Left ventricle myocardium inferior (tissue), 1 donor: ENCODE results near the gene EEA1. TPM values are rescaled to one million over a fixed set of nuclear protein-coding genes. Genes with fewer than 3 reads are reported as not detected.
"Not testable (repeated sequence)": the region's sequence is repeated elsewhere in the genome, so short reads cannot be mapped to it uniquely, and the experiment has no call there.

Experiments
- DNase-seq: peaks from one replicate; pipeline ENCODE4 v3.0.0-alpha.2; 2020
- H3K27ac ChIP-seq: fragments of 200-600 bp; replicated peaks from 2 replicates; pipeline ENCODE4 v1.8.0; 2021
- H3K27me3 ChIP-seq: fragments of 200-600 bp; 2 replicates; pipeline ENCODE4 v1.8.0; 2021; ENCODE audit warnings: low read depth
- H3K36me3 ChIP-seq: fragments of 200-600 bp; 2 replicates; pipeline ENCODE4 v1.8.0; 2021
- H3K4me1 ChIP-seq: fragments of 200-600 bp; 2 replicates; pipeline ENCODE4 v1.8.0; 2021
- H3K4me3 ChIP-seq: fragments of 200-600 bp; 2 replicates; pipeline ENCODE4 v1.8.0; 2021; ENCODE audit warnings: mild to moderate bottlenecking, moderate library complexity
- H3K9me3 ChIP-seq: fragments of 200-600 bp; replicated peaks from 2 replicates; pipeline ENCODE4 v1.8.0; 2021
- CTCF ChIP-seq: fragments of 200-600 bp; IDR thresholded peaks from 2 replicates; pipeline ENCODE4 v1.8.0; 2021; ENCODE audit warnings: antibody characterized with exemption, mild to moderate bottlenecking, borderline replicate concordance
- intact Hi-C: fragments of 100-400 bp; cut with micrococcal nuclease; formaldehyde crosslinking; loops from one replicate; pipeline ENCODE4 v1.11.0; 2022
- total RNA-seq: library from RNA; stranded (reverse); fragmentation: NEBNext Ultra II Directional; extraction: Animal tissue kit (Norgen Biotek cat#: 25700); gene quantifications from one replicate; pipeline ENCODE4 v1.2.1, GENCODE V29; 2021
- donor health status: DM: no; HTN: yes; CAD: no; lungs with severe emphysema.

EEA1 gene
- total RNA-seq, 1 donor from 2014 or later: 23.9 TPM

- H3K4me1 ChIP-seq: peaks cover 4% of the 10 kb centered on the region
- H3K4me3 ChIP-seq: no peak overlapping the region
- peaks cover 28% of the 10 kb centered on the region for H3K9me3 ChIP-seq
These were observed 134.3 kb downstream of the EEA1 start for GRCh38 chr12:92794814-92795213.

GRCh38 chr12:92794356-92794755 is 134.7 kb downstream of the EEA1 start:
- Histone ChIP-seq H3K36me3 (peaks cover 55% of the 10 kb centered on the region), H3K9me3 (peaks cover 28% of the 10 kb centered on the region)
- H3K27ac ChIP-seq, H3K4me1 ChIP-seq, H3K4me3 ChIP-seq, H3K27me3 ChIP-seq, DNase-seq, intact Hi-C loops: not testable (repeated sequence)

More at GRCh38 chr12:92794814-92795213, 134.3 kb downstream of the EEA1 start:
- no peak for TF ChIP-seq CTCF
- Histone ChIP-seq H3K27ac (no peak overlapping the region), H3K36me3 (peaks cover 54% of the 10 kb centered on the region), H3K27me3 (no peaks in the 10 kb centered on the region)
- no peak for DNase-seq
- intact Hi-C loops: no loop called here

- no peak for DNase-seq
- H3K4me1 ChIP-seq: peaks cover 25% of the 10 kb centered on the region
- H3K4me3 ChIP-seq: no peak overlapping the region
- peaks cover 22% of the 10 kb centered on the region for H3K36me3 ChIP-seq
- H3K9me3 ChIP-seq: peaks cover 10% of the 10 kb centered on the region
- TF ChIP-seq CTCF: no peak
- intact Hi-C loops: loop anchor here (10.0 kb wide), 1 partner anchor 639 kb away; no protein-coding TSS in a partner anchor
- H3K27ac ChIP-seq: no peak overlapping the region
- no peaks in the 10 kb centered on the region for H3K27me3 ChIP-seq
These were observed 143.1 kb downstream of the EEA1 start for GRCh38 chr12:92786045-92786444.

- H3K27me3 ChIP-seq: no peaks in the 10 kb centered on the region
These were observed 143.5 kb downstream of the EEA1 start for GRCh38 chr12:92785563-92785950.

GRCh38 chr12:92784797-92785562 is 144.1 kb downstream of the EEA1 start:
- no peak overlapping the region for H3K27ac ChIP-seq
- no peaks in the 10 kb centered on the region for H3K27me3 ChIP-seq
- intact Hi-C loops: loop anchor here (10.0 kb wide), 1 partner anchor 640 kb away; no protein-coding TSS in a partner anchor
- no peak overlapping the region for H3K4me3 ChIP-seq
- H3K36me3 ChIP-seq: peaks cover 18% of the 10 kb centered on the region
- H3K9me3 ChIP-seq: no peaks in the 10 kb centered on the region
- DNase-seq: no peak
- peaks cover 25% of the 10 kb centered on the region for H3K4me1 ChIP-seq
- TF ChIP-seq CTCF: peak; percentile 72

More at GRCh38 chr12:92785563-92785950, 143.5 kb downstream of the EEA1 start:
- no peak overlapping the region for H3K27ac ChIP-seq
- peaks cover 25% of the 10 kb centered on the region for H3K4me1 ChIP-seq
- H3K9me3 ChIP-seq: peaks cover 5% of the 10 kb centered on the region
- no peak for TF ChIP-seq CTCF
- DNase-seq: no peak
- H3K4me3 ChIP-seq: no peak overlapping the region
- intact Hi-C loops: loop anchor here (10.0 kb wide), 1 partner anchor 639 kb away; no protein-coding TSS in a partner anchor
- peaks cover 22% of the 10 kb centered on the region for H3K36me3 ChIP-seq

GRCh38 chr12:92784356-92784755 is 144.7 kb downstream of the EEA1 start:
- intact Hi-C loops: loop anchor here (10.0 kb wide), 1 partner anchor 640 kb away; no protein-coding TSS in a partner anchor
- no peak for DNase-seq
- Histone ChIP-seq H3K27me3 (no peaks in the 10 kb centered on the region), H3K36me3 (peaks cover 18% of the 10 kb centered on the region), H3K9me3 (no peaks in the 10 kb centered on the region), H3K4me3 (no peak overlapping the region), H3K27ac (no peak overlapping the region), H3K4me1 (peaks cover 25% of the 10 kb centered on the region)
- TF ChIP-seq CTCF: no peak
